ENCODE data around the gene NCR2.

NCR2 gene

GRCh38 chr6:41335943-41336342 is 535 bp downstream of the NCR2 start:
- ATAC-seq: no peak
- TF ChIP-seq RARB (CRISPR knock-in tag; IDR thresholded peaks at IDR 0.05): no peak
- TF ChIP-seq CREB5 (CRISPR knock-in tag; IDR thresholded peaks at IDR 0.05; ENCODE audit: low read depth): no peak
- TF ChIP-seq ESRRG (CRISPR knock-in tag; IDR thresholded peaks at IDR 0.05): no peak
- TF ChIP-seq, protein P1, sequence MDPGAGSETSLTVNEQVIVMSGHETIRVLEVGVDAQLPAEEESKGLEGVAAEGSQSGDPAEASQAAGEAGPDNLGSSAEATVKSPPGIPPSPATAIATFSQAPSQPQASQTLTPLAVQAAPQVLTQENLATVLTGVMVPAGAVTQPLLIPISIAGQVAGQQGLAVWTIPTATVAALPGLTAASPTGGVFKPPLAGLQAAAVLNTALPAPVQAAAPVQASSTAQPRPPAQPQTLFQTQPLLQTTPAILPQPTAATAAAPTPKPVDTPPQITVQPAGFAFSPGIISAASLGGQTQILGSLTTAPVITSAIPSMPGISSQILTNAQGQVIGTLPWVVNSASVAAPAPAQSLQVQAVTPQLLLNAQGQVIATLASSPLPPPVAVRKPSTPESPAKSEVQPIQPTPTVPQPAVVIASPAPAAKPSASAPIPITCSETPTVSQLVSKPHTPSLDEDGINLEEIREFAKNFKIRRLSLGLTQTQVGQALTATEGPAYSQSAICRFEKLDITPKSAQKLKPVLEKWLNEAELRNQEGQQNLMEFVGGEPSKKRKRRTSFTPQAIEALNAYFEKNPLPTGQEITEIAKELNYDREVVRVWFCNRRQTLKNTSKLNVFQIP (CRISPR knock-in tag; IDR thresholded peaks at IDR 0.05; ENCODE audit: borderline replicate concordance, low read depth): no peak
- TF ChIP-seq ZNF70 (CRISPR knock-in tag; IDR thresholded peaks at IDR 0.05): no peak
- no peak for TF ChIP-seq GLIS3 (CRISPR knock-in tag; IDR thresholded peaks at IDR 0.05)
- no peak for TF ChIP-seq ZNF565 (CRISPR knock-in tag; conservative IDR thresholded peaks at IDR 0.05; ENCODE audit: low read depth)
- no peak for TF ChIP-seq ARNTL (CRISPR knock-in tag; IDR thresholded peaks at IDR 0.05; ENCODE audit: borderline replicate concordance, low read depth)
- TF ChIP-seq, protein P2, sequence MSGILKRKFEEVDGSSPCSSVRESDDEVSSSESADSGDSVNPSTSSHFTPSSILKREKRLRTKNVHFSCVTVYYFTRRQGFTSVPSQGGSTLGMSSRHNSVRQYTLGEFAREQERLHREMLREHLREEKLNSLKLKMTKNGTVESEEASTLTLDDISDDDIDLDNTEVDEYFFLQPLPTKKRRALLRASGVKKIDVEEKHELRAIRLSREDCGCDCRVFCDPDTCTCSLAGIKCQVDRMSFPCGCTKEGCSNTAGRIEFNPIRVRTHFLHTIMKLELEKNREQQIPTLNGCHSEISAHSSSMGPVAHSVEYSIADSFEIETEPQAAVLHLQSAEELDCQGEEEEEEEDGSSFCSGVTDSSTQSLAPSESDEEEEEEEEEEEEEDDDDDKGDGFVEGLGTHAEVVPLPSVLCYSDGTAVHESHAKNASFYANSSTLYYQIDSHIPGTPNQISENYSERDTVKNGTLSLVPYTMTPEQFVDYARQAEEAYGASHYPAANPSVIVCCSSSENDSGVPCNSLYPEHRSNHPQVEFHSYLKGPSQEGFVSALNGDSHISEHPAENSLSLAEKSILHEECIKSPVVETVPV (CRISPR knock-in tag; IDR thresholded peaks at IDR 0.05): no peak
- TF ChIP-seq OSR1 (CRISPR knock-in tag; IDR thresholded peaks at IDR 0.05): no peak
- no peak for TF ChIP-seq ZFP30 (CRISPR knock-in tag; IDR thresholded peaks at IDR 0.05)
- TF ChIP-seq TOX (CRISPR knock-in tag; IDR thresholded peaks at IDR 0.05; ENCODE audit: borderline replicate concordance): no peak
- no peak for TF ChIP-seq CSDC2 (CRISPR knock-in tag; IDR thresholded peaks at IDR 0.05)

- no peak for ATAC-seq
- no peak for TF ChIP-seq ZNF8 (CRISPR knock-in tag; IDR thresholded peaks at IDR 0.05)
- TF ChIP-seq, protein P2 (CRISPR knock-in tag; IDR thresholded peaks at IDR 0.05): no peak
- no peak for TF ChIP-seq OSR1 (CRISPR knock-in tag; IDR thresholded peaks at IDR 0.05)
- TF ChIP-seq ZNF565 (CRISPR knock-in tag; conservative IDR thresholded peaks at IDR 0.05; ENCODE audit: low read depth): no peak
- TF ChIP-seq, protein P3, sequence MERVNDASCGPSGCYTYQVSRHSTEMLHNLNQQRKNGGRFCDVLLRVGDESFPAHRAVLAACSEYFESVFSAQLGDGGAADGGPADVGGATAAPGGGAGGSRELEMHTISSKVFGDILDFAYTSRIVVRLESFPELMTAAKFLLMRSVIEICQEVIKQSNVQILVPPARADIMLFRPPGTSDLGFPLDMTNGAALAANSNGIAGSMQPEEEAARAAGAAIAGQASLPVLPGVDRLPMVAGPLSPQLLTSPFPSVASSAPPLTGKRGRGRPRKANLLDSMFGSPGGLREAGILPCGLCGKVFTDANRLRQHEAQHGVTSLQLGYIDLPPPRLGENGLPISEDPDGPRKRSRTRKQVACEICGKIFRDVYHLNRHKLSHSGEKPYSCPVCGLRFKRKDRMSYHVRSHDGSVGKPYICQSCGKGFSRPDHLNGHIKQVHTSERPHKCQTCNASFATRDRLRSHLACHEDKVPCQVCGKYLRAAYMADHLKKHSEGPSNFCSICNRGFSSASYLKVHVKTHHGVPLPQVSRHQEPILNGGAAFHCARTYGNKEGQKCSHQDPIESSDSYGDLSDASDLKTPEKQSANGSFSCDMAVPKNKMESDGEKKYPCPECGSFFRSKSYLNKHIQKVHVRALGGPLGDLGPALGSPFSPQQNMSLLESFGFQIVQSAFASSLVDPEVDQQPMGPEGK (CRISPR knock-in tag; IDR thresholded peaks at IDR 0.05; ENCODE audit: borderline replicate concordance): no peak
- no peak for TF ChIP-seq ARNTL (CRISPR knock-in tag; IDR thresholded peaks at IDR 0.05; ENCODE audit: borderline replicate concordance, low read depth)
- peak; percentile 48; the same call in 1 of the 2 replicates for TF ChIP-seq TCF4 (CRISPR knock-in tag; IDR thresholded peaks at IDR 0.05; ENCODE audit: borderline replicate concordance)
- peak; percentile 62; the same call in 1 of the 2 replicates for TF ChIP-seq TSHZ2 (CRISPR knock-in tag; IDR thresholded peaks at IDR 0.05)
- TF ChIP-seq ISL1 (CRISPR knock-in tag; IDR thresholded peaks at IDR 0.05): 0 out of 2 replicates have a peak, but pooled peaks have one; percentile 8
These were observed 1.4 kb downstream of the NCR2 start for GRCh38 chr6:41336824-41337223.

GRCh38 chr6:41337709-41338108 is 2.3 kb downstream of the NCR2 start:
- no peak for ATAC-seq
- TF ChIP-seq ZFP3 (CRISPR knock-in tag; IDR thresholded peaks at IDR 0.05) (no peak), ZNF70 (CRISPR knock-in tag; IDR thresholded peaks at IDR 0.05) (no peak), PPARA (CRISPR knock-in tag; IDR thresholded peaks at IDR 0.05; ENCODE audit: borderline replicate concordance) (no peak)
